ENCODE results near the gene PIM1. TPM values are rescaled to one million over a fixed set of nuclear protein-coding genes. Genes with fewer than 3 reads are reported as not detected.

Gene PIM1
- total and polyA plus RNA-seq, 9 of the 15 experiments (the other 6 are each of a cell fraction or from before 2014, with no cell fraction given), result 19.0 to 789 (median 212) TPM

GRCh38 chr6:37175332-37176267, 5.6 kb downstream of the PIM1 start (continued):
- TF ChIP-seq, protein P1, sequence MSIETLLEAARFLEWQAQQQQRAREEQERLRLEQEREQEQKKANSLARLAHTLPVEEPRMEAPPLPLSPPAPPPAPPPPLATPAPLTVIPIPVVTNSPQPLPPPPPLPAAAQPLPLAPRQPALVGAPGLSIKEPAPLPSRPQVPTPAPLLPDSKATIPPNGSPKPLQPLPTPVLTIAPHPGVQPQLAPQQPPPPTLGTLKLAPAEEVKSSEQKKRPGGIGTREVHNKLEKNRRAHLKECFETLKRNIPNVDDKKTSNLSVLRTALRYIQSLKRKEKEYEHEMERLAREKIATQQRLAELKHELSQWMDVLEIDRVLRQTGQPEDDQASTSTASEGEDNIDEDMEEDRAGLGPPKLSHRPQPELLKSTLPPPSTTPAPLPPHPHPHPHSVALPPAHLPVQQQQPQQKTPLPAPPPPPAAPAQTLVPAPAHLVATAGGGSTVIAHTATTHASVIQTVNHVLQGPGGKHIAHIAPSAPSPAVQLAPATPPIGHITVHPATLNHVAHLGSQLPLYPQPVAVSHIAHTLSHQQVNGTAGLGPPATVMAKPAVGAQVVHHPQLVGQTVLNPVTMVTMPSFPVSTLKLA (conservative IDR thresholded peaks at IDR 0.05), result no peak
- TF ChIP-seq ZNF408 (CRISPR knock-in tag; IDR thresholded peaks at IDR 0.05; ENCODE audit: low read depth) (no peak), ATF3 (IDR thresholded peaks at IDR 0.05) (no peak), ATF3 (CRISPR knock-in tag; conservative IDR thresholded peaks at IDR 0.05) (no peak), EP400 (IDR thresholded peaks at IDR 0.05) (no peak), HNRNPL (IDR thresholded peaks at IDR 0.05; ENCODE audit: low read depth, low read length) (0 out of 2 replicates have a peak, but pooled peaks have one; percentile 15), TGIF2 (CRISPR knock-in tag; IDR thresholded peaks at IDR 0.05) (no peak), MEIS2 (IDR thresholded peaks at IDR 0.05; ENCODE audit: partially characterized antibody) (no peak), TAF15 (IDR thresholded peaks at IDR 0.05; ENCODE audit: low read depth, low read length) (no peak), HNRNPK (IDR thresholded peaks at IDR 0.05; ENCODE audit: low read depth, low read length, poor library complexity, severe bottlenecking) (no peak), PTRF (tag; IDR thresholded peaks at IDR 0.05) (no peak), ZNF253 (CRISPR knock-in tag; conservative IDR thresholded peaks at IDR 0.05) (peak; percentile 7; the same call in 1 of the 2 replicates)
- TF ChIP-seq, protein P2, sequence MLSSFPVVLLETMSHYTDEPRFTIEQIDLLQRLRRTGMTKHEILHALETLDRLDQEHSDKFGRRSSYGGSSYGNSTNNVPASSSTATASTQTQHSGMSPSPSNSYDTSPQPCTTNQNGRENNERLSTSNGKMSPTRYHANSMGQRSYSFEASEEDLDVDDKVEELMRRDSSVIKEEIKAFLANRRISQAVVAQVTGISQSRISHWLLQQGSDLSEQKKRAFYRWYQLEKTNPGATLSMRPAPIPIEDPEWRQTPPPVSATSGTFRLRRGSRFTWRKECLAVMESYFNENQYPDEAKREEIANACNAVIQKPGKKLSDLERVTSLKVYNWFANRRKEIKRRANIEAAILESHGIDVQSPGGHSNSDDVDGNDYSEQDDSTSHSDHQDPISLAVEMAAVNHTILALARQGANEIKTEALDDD (IDR thresholded peaks at IDR 0.05), result no peak
- TF ChIP-seq, protein P3, sequence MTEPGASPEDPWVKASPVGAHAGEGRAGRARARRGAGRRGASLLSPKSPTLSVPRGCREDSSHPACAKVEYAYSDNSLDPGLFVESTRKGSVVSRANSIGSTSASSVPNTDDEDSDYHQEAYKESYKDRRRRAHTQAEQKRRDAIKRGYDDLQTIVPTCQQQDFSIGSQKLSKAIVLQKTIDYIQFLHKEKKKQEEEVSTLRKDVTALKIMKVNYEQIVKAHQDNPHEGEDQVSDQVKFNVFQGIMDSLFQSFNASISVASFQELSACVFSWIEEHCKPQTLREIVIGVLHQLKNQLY (CRISPR knock-in tag; conservative IDR thresholded peaks at IDR 0.05), result peak in 1 of 2 experiments; percentile 95; a peak in 2 of 4 replicates
- TF ChIP-seq, protein P4, sequence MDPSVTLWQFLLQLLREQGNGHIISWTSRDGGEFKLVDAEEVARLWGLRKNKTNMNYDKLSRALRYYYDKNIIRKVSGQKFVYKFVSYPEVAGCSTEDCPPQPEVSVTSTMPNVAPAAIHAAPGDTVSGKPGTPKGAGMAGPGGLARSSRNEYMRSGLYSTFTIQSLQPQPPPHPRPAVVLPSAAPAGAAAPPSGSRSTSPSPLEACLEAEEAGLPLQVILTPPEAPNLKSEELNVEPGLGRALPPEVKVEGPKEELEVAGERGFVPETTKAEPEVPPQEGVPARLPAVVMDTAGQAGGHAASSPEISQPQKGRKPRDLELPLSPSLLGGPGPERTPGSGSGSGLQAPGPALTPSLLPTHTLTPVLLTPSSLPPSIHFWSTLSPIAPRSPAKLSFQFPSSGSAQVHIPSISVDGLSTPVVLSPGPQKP (CRISPR knock-in tag; IDR thresholded peaks at IDR 0.05), result no peak
- TF ChIP-seq, protein P5, sequence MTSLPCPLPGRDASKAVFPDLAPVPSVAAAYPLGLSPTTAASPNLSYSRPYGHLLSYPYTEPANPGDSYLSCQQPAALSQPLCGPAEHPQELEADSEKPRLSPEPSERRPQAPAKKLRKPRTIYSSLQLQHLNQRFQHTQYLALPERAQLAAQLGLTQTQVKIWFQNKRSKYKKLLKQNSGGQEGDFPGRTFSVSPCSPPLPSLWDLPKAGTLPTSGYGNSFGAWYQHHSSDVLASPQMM (CRISPR knock-in tag; IDR thresholded peaks at IDR 0.05), result 0 out of 2 replicates have a peak, but pooled peaks have one; percentile 73
- TF ChIP-seq, protein P6, sequence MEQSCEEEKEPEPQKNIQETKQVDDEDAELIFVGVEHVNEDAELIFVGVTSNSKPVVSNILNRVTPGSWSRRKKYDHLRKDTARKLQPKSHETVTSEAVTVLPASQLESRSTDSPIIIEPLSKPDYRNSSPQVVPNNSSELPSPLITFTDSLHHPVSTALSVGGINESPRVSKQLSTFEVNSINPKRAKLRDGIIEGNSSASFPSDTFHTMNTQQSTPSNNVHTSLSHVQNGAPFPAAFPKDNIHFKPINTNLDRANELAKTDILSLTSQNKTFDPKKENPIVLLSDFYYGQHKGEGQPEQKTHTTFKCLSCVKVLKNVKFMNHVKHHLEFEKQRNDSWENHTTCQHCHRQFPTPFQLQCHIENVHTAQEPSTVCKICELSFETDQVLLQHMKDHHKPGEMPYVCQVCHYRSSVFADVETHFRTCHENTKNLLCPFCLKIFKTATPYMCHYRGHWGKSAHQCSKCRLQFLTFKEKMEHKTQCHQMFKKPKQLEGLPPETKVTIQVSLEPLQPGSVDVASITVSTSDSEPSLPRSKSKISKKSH (CRISPR knock-in tag; IDR thresholded peaks at IDR 0.05), result peak; percentile 97
